Activated CD8-positive, alpha-beta memory T cell treated with anti-CD3 and anti-CD28 coated beads, Interleukin-2, amount 10 ng/mL, durations not matched to agents 7 days and 5 days (primary cell): ENCODE results near the gene VEZF1. TPM values are rescaled to one million over a fixed set of nuclear protein-coding genes. Genes with fewer than 3 reads are reported as not detected.
A peak's percentile ranks its signal among the peaks of the same experiment; 100 is the strongest.

ENCODE experiments used
- ATAC-seq: fragments of 150-1000 bp; cut with Tn5 transposase; one replicate; pipeline ENCODE4 v1.10.0; 2021; ENCODE audit warnings: moderate library complexity
- CTCF ChIA-PET: fragments of 350-600 bp; sonication (Branson Sonifier 250); formaldehyde crosslinking; loops from one replicate; lab custom pipeline; 2021; ENCODE audit warnings: antibody characterized with exemption; lab: Charles Lee
- DNase-seq: peaks from one replicate; pipeline ENCODE4 v3.0.0-alpha.2; 2020
- H3K27ac Mint-ChIP-seq: one replicate; pipeline ENCODE4 v1.8.0; 2021; ENCODE audit warnings: mild to moderate bottlenecking, mixed read lengths
- H3K27me3 Mint-ChIP-seq: one replicate; pipeline ENCODE4 v1.8.0; 2021; ENCODE audit warnings: mixed read lengths
- H3K36me3 Mint-ChIP-seq: one replicate; pipeline ENCODE4 v1.8.0; 2021; ENCODE audit warnings: mild to moderate bottlenecking, mixed read lengths
- H3K4me1 Mint-ChIP-seq: one replicate; pipeline ENCODE4 v1.8.0; 2021; ENCODE audit warnings: mixed read lengths
- H3K4me3 Mint-ChIP-seq: one replicate; pipeline ENCODE4 v1.8.0; 2021; ENCODE audit warnings: mild to moderate bottlenecking, moderate library complexity, mixed read lengths
- H3K9me3 Mint-ChIP-seq: one replicate; pipeline ENCODE4 v1.8.0; 2022; ENCODE audit warnings: low read depth, mixed read lengths
- total RNA-seq, 2 experiments: library from RNA; stranded (reverse); gene quantifications; one replicate each; pipeline ENCODE4 v1.2.3, GENCODE V29; 2021

The VEZF1 gene
- 10 to 100 TPM; 33.2 to 37.6 TPM for total RNA-seq

- CTCF ChIA-PET: interaction anchor here (1.4 to 4.1 kb wide), 3 partner anchors 12 to 95 kb away, joined by 3 to 61 read pairs (median 9); no protein-coding TSS in a partner anchor
- DNase-seq (peak; percentile 84), ATAC-seq (peak; percentile 77)
- H3K9me3 Mint-ChIP-seq: no peaks in the 10 kb centered on the region
- H3K27ac Mint-ChIP-seq: peak within 1 kb of the TSS; percentile 88
- H3K4me1 Mint-ChIP-seq: peaks cover 63% of the 10 kb centered on the region
- H3K4me3 Mint-ChIP-seq: peak within 1 kb of the TSS; percentile 95
- H3K27me3 Mint-ChIP-seq: no peaks in the 10 kb centered on the region
- peaks cover 14% of the 10 kb centered on the region for H3K36me3 Mint-ChIP-seq
Observed at GRCh38 chr17:57987581-57988300, at the start of gene VEZF1. Gene VEZF1, minus strand, starts transcription at chr17:57988254. Its CDS starts 143 bp downstream, at chr17:57988111.

GRCh38 chr17:58032691-58033415 lies 44.8 kb upstream of the VEZF1 start:
- CTCF ChIA-PET: no interaction called here
- no peak for ATAC-seq
- Mint-ChIP-seq H3K4me3 (no peak overlapping the region), H3K36me3 (peaks cover 1% of the 10 kb centered on the region), H3K9me3 (no peaks in the 10 kb centered on the region), H3K27me3 (peaks cover 35% of the 10 kb centered on the region), H3K4me1 (no peaks in the 10 kb centered on the region), H3K27ac (no peak overlapping the region)
- no peak for DNase-seq

GRCh38 chr17:58028578-58028977 lies 40.5 kb upstream of the VEZF1 start:
- ATAC-seq: no peak
- CTCF ChIA-PET: no interaction called here
- Mint-ChIP-seq H3K36me3 (peaks cover 1% of the 10 kb centered on the region), H3K27me3 (peaks cover 49% of the 10 kb centered on the region), H3K9me3 (no peaks in the 10 kb centered on the region), H3K4me1 (no peaks in the 10 kb centered on the region), H3K4me3 (no peak overlapping the region), H3K27ac (no peak overlapping the region)
- DNase-seq: no peak

- H3K27me3 Mint-ChIP-seq: peaks cover 21% of the 10 kb centered on the region
- H3K4me1 Mint-ChIP-seq: no peaks in the 10 kb centered on the region
- H3K27ac Mint-ChIP-seq: no peak overlapping the region
- CTCF ChIA-PET: no interaction called here
- DNase-seq (no peak), ATAC-seq (no peak)
- H3K4me3 Mint-ChIP-seq: no peak overlapping the region
- no peaks in the 10 kb centered on the region for H3K36me3 Mint-ChIP-seq
- H3K9me3 Mint-ChIP-seq: no peaks in the 10 kb centered on the region
Observed at GRCh38 chr17:58020401-58020800, 32.3 kb upstream of the VEZF1 start.

GRCh38 chr17:58019521-58019920 lies 31.5 kb upstream of the VEZF1 start:
- Mint-ChIP-seq H3K36me3 (no peaks in the 10 kb centered on the region), H3K9me3 (no peaks in the 10 kb centered on the region), H3K4me3 (no peak overlapping the region), H3K27me3 (peaks cover 15% of the 10 kb centered on the region), H3K27ac (no peak overlapping the region), H3K4me1 (no peaks in the 10 kb centered on the region)
- CTCF ChIA-PET: no interaction called here
- no peak for DNase-seq
- no peak for ATAC-seq

- H3K27ac Mint-ChIP-seq: no peak overlapping the region
- no peaks in the 10 kb centered on the region for H3K9me3 Mint-ChIP-seq
- H3K4me1 Mint-ChIP-seq: no peaks in the 10 kb centered on the region
- H3K4me3 Mint-ChIP-seq: no peak overlapping the region
- ATAC-seq: no peak
- H3K36me3 Mint-ChIP-seq: no peaks in the 10 kb centered on the region
- peaks cover 12% of the 10 kb centered on the region for H3K27me3 Mint-ChIP-seq
- CTCF ChIA-PET: no interaction called here
- no peak for DNase-seq
Observed at GRCh38 chr17:58019039-58019438, 31.0 kb upstream of the VEZF1 start.

GRCh38 chr17:58010067-58010799 lies 22.2 kb upstream of the VEZF1 start:
- peaks cover 13% of the 10 kb centered on the region for H3K4me1 Mint-ChIP-seq
- no peaks in the 10 kb centered on the region for H3K27me3 Mint-ChIP-seq
- no peak overlapping the region for H3K27ac Mint-ChIP-seq
- no peaks in the 10 kb centered on the region for H3K9me3 Mint-ChIP-seq
- ATAC-seq: no peak
- H3K4me3 Mint-ChIP-seq: no peak overlapping the region
- no peak for DNase-seq
- peaks cover 24% of the 10 kb centered on the region for H3K36me3 Mint-ChIP-seq
- CTCF ChIA-PET: interaction anchor here (1.5 kb wide), 1 partner anchor 11 kb away, joined by 6 read pairs; no protein-coding TSS in a partner anchor

- H3K4me3 Mint-ChIP-seq: peak overlapping the region; percentile 100
- DNase-seq: peak; percentile 45
- no peaks in the 10 kb centered on the region for H3K9me3 Mint-ChIP-seq
- CTCF ChIA-PET: interaction anchor here (0.8 to 2.7 kb wide), 10 partner anchors 9 to 336 kb away, joined by 3 to 11 read pairs (median 5); partner anchors contain the start of gene MRPS23
- H3K36me3 Mint-ChIP-seq: peaks cover 43% of the 10 kb centered on the region
- peak; percentile 24 for ATAC-seq
- peaks cover 34% of the 10 kb centered on the region for H3K4me1 Mint-ChIP-seq
- peak overlapping the region; percentile 100 for H3K27ac Mint-ChIP-seq
- H3K27me3 Mint-ChIP-seq: no peaks in the 10 kb centered on the region
Observed at GRCh38 chr17:58007781-58008706, 20.0 kb upstream of the VEZF1 start.

- Mint-ChIP-seq H3K27ac (peak within 1 kb of the TSS; percentile 100), H3K4me3 (peak within 1 kb of the TSS; percentile 100), H3K36me3 (peaks cover 51% of the 10 kb centered on the region), H3K9me3 (no peaks in the 10 kb centered on the region), H3K4me1 (peaks cover 42% of the 10 kb centered on the region), H3K27me3 (no peaks in the 10 kb centered on the region)
- ATAC-seq (peak; percentile 87), DNase-seq (peak; percentile 98)
- CTCF ChIA-PET: interaction anchor here (0.8 to 2.7 kb wide), 10 partner anchors 8 to 337 kb away, joined by 3 to 11 read pairs (median 5); partner anchors contain the start of gene MRPS23
Observed at GRCh38 chr17:58006924-58007780, 19.1 kb upstream of the VEZF1 start, which contains the start of gene SRSF1. Gene SRSF1, minus strand, starts transcription at chr17:58007246. Its CDS starts 109 bp downstream, at chr17:58007137.

- peak overlapping the region; percentile 100 for H3K4me3 Mint-ChIP-seq
- CTCF ChIA-PET: interaction anchor here (0.9 to 2.7 kb wide), 7 partner anchors 9 to 338 kb away, joined by 3 to 11 read pairs (median 5); no protein-coding TSS in a partner anchor
- ATAC-seq: peak; percentile 8
- H3K27me3 Mint-ChIP-seq: no peaks in the 10 kb centered on the region
- H3K27ac Mint-ChIP-seq: peak overlapping the region; percentile 100
- H3K9me3 Mint-ChIP-seq: no peaks in the 10 kb centered on the region
- peak; percentile 73 for DNase-seq
- peaks cover 46% of the 10 kb centered on the region for H3K4me1 Mint-ChIP-seq
- H3K36me3 Mint-ChIP-seq: peaks cover 55% of the 10 kb centered on the region
Observed at GRCh38 chr17:58006560-58006923, 18.5 kb upstream of the VEZF1 start.

GRCh38 chr17:58005728-58006559 lies 17.9 kb upstream of the VEZF1 start:
- CTCF ChIA-PET: interaction anchor here (0.6 to 2.7 kb wide), 7 partner anchors 9 to 149 kb away, joined by 3 to 11 read pairs (median 5); no protein-coding TSS in a partner anchor
- DNase-seq (no peak), ATAC-seq (peak; percentile 4)
- H3K36me3 Mint-ChIP-seq: peaks cover 59% of the 10 kb centered on the region
- peaks cover 51% of the 10 kb centered on the region for H3K4me1 Mint-ChIP-seq
- H3K27me3 Mint-ChIP-seq: no peaks in the 10 kb centered on the region
- H3K27ac Mint-ChIP-seq: peak overlapping the region; percentile 100
- no peaks in the 10 kb centered on the region for H3K9me3 Mint-ChIP-seq
- peak overlapping the region; percentile 100 for H3K4me3 Mint-ChIP-seq
